ENCODE data around the gene KIAA0753.
A peak's percentile ranks its signal among the peaks of the same experiment; 100 is the strongest.
"Not testable (repeated sequence)": the region's sequence is repeated elsewhere in the genome, so short reads cannot be mapped to it uniquely, and the experiment has no call there.

Gene KIAA0753

GRCh38 chr17:6611231-6611630 is 29.3 kb downstream of the KIAA0753 start:
- Mint-ChIP-seq H3K36me3 (peaks cover 27 to 46% of the 10 kb centered on the region in 2 donors), H3K9me3 (no peaks in the 10 kb centered on the region), H3K27me3 (no peaks in the 10 kb centered on the region), H3K4me1 (no peaks in the 10 kb centered on the region), H3K27ac (no peak overlapping the region), H3K4me3 (no peak overlapping the region)
- ATAC-seq (replicated peaks) (no peak), DNase-seq (no peak)

GRCh38 chr17:6610011-6610410 is 30.5 kb downstream of the KIAA0753 start:
- Mint-ChIP-seq H3K27me3 (no peaks in the 10 kb centered on the region), H3K9me3 (no peaks in the 10 kb centered on the region), H3K4me1 (no peaks in the 10 kb centered on the region), H3K27ac (no peak overlapping the region), H3K36me3 (peaks cover 28 to 45% of the 10 kb centered on the region in 2 donors), H3K4me3 (no peak overlapping the region)
- no peak for DNase-seq
- ATAC-seq (replicated peaks) = no peak

- peaks cover 33 to 44% of the 10 kb centered on the region in 2 donors for H3K36me3 Mint-ChIP-seq
- ATAC-seq (replicated peaks) = no peak
- H3K27me3 Mint-ChIP-seq = no peaks in the 10 kb centered on the region
- no peak for DNase-seq
- H3K9me3 Mint-ChIP-seq = no peaks in the 10 kb centered on the region
- no peak overlapping the region for H3K27ac Mint-ChIP-seq
- H3K4me1 Mint-ChIP-seq = no peaks in the 10 kb centered on the region
- no peak overlapping the region for H3K4me3 Mint-ChIP-seq
Measured at GRCh38 chr17:6608321-6608720, 32.2 kb downstream of the KIAA0753 start.

- H3K4me1 Mint-ChIP-seq = peaks cover under 1% of the 10 kb centered on the region in 2 donors
- H3K27ac Mint-ChIP-seq = no peak overlapping the region
- DNase-seq (no peak), ATAC-seq (replicated peaks) (no peak)
- no peaks in the 10 kb centered on the region for H3K27me3 Mint-ChIP-seq
- H3K9me3 Mint-ChIP-seq = no peaks in the 10 kb centered on the region
- H3K4me3 Mint-ChIP-seq = no peak overlapping the region
- H3K36me3 Mint-ChIP-seq = peaks cover 36 to 57% of the 10 kb centered on the region in 2 donors
Measured at GRCh38 chr17:6605142-6605541, 35.4 kb downstream of the KIAA0753 start.

- Mint-ChIP-seq H3K27me3 (no peaks in the 10 kb centered on the region), H3K36me3 (peaks cover 36 to 56% of the 10 kb centered on the region in 2 donors), H3K9me3 (no peaks in the 10 kb centered on the region), H3K4me1 (peaks cover 8 to 11% of the 10 kb centered on the region in 2 donors), H3K4me3 (no peak overlapping the region), H3K27ac (no peak overlapping the region)
- DNase-seq = no peak
- no peak for ATAC-seq (replicated peaks)
Measured at GRCh38 chr17:6603744-6604325, 36.7 kb downstream of the KIAA0753 start.

- no peak overlapping the region for H3K27ac Mint-ChIP-seq
- peaks cover 8 to 11% of the 10 kb centered on the region in 2 donors for H3K4me1 Mint-ChIP-seq
- ATAC-seq (replicated peaks) (no peak), DNase-seq (no peak)
- peaks cover 31 to 54% of the 10 kb centered on the region in 2 donors for H3K36me3 Mint-ChIP-seq
- no peaks in the 10 kb centered on the region for H3K9me3 Mint-ChIP-seq
- H3K4me3 Mint-ChIP-seq = no peak overlapping the region
- H3K27me3 Mint-ChIP-seq = no peaks in the 10 kb centered on the region
Measured at GRCh38 chr17:6602141-6602540, 38.4 kb downstream of the KIAA0753 start.

GRCh38 chr17:6599364-6599763 is 41.1 kb downstream of the KIAA0753 start:
- H3K4me1 Mint-ChIP-seq = peaks cover 8 to 11% of the 10 kb centered on the region in 2 donors
- no peak overlapping the region for H3K4me3 Mint-ChIP-seq
- no peaks in the 10 kb centered on the region for H3K9me3 Mint-ChIP-seq
- no peaks in the 10 kb centered on the region for H3K27me3 Mint-ChIP-seq
- ATAC-seq (replicated peaks) = peak; percentile 77 to 79
- no peak overlapping the region for H3K27ac Mint-ChIP-seq
- DNase-seq = no peak
- H3K36me3 Mint-ChIP-seq = peaks cover 27 to 54% of the 10 kb centered on the region in 2 donors

GRCh38 chr17:6597727-6598126 is 42.8 kb downstream of the KIAA0753 start:
- Mint-ChIP-seq H3K27me3 (no peaks in the 10 kb centered on the region), H3K4me3 (no peak overlapping the region), H3K27ac (no peak overlapping the region), H3K36me3 (peaks cover 23 to 51% of the 10 kb centered on the region in 2 donors), H3K4me1 (peaks cover 8 to 11% of the 10 kb centered on the region in 2 donors), H3K9me3 (no peaks in the 10 kb centered on the region)
- ATAC-seq (replicated peaks) (no peak), DNase-seq (no peak)

GRCh38 chr17:6596941-6597340 is 43.6 kb downstream of the KIAA0753 start:
- Mint-ChIP-seq H3K4me3 (no peak overlapping the region), H3K27ac (no peak overlapping the region), H3K36me3 (peaks cover 29 to 48% of the 10 kb centered on the region in 2 donors), H3K9me3 (no peaks in the 10 kb centered on the region), H3K4me1 (peaks cover 8 to 13% of the 10 kb centered on the region in 2 donors), H3K27me3 (no peaks in the 10 kb centered on the region)
- ATAC-seq (replicated peaks) (no peak), DNase-seq (no peak)

GRCh38 chr17:6596511-6596910 is 44.0 kb downstream of the KIAA0753 start:
- no peaks in the 10 kb centered on the region for H3K27me3 Mint-ChIP-seq
- H3K9me3 Mint-ChIP-seq = no peaks in the 10 kb centered on the region
- H3K4me3 Mint-ChIP-seq = no peak overlapping the region
- H3K27ac Mint-ChIP-seq = no peak overlapping the region
- DNase-seq (no peak), ATAC-seq (replicated peaks) (no peak)
- H3K4me1 Mint-ChIP-seq = peaks cover 8 to 17% of the 10 kb centered on the region in 2 donors
- H3K36me3 Mint-ChIP-seq = peaks cover 30 to 49% of the 10 kb centered on the region in 2 donors

GRCh38 chr17:6596081-6596480 is 44.4 kb downstream of the KIAA0753 start:
- H3K27me3 Mint-ChIP-seq = no peaks in the 10 kb centered on the region
- DNase-seq (no peak), ATAC-seq (replicated peaks) (no peak)
- H3K4me3 Mint-ChIP-seq = no peak overlapping the region
- peaks cover 8 to 17% of the 10 kb centered on the region in 2 donors for H3K4me1 Mint-ChIP-seq
- H3K36me3 Mint-ChIP-seq = peaks cover 31 to 51% of the 10 kb centered on the region in 2 donors
- no peaks in the 10 kb centered on the region for H3K9me3 Mint-ChIP-seq
- no peak overlapping the region for H3K27ac Mint-ChIP-seq

- peaks cover 42 to 56% of the 10 kb centered on the region in 2 donors for H3K36me3 Mint-ChIP-seq
- not testable (repeated sequence) for H3K27me3 Mint-ChIP-seq; H3K4me1 Mint-ChIP-seq; DNase-seq; H3K4me3 Mint-ChIP-seq; ATAC-seq (replicated peaks); H3K9me3 Mint-ChIP-seq; H3K27ac Mint-ChIP-seq
Measured at GRCh38 chr17:6593371-6593770, 47.1 kb downstream of the KIAA0753 start.

- ATAC-seq (replicated peaks) (no peak), DNase-seq (no peak)
- Mint-ChIP-seq H3K27ac (no peak overlapping the region), H3K27me3 (no peaks in the 10 kb centered on the region), H3K4me3 (no peak overlapping the region), H3K36me3 (peaks cover 52 to 66% of the 10 kb centered on the region in 2 donors), H3K4me1 (peaks cover 0 to 5% of the 10 kb centered on the region in 2 donors), H3K9me3 (no peaks in the 10 kb centered on the region)
Measured at GRCh38 chr17:6592173-6592572, 48.3 kb downstream of the KIAA0753 start.

- Mint-ChIP-seq H3K9me3 (no peaks in the 10 kb centered on the region), H3K36me3 (peaks cover 52 to 64% of the 10 kb centered on the region in 2 donors), H3K27ac (no peak overlapping the region), H3K4me1 (peaks cover 0 to 5% of the 10 kb centered on the region in 2 donors), H3K27me3 (no peaks in the 10 kb centered on the region), H3K4me3 (no peak overlapping the region)
- DNase-seq (no peak), ATAC-seq (replicated peaks) (no peak)
Measured at GRCh38 chr17:6591599-6592158, 48.8 kb downstream of the KIAA0753 start.

GRCh38 chr17:6589266-6589946 is 51.1 kb downstream of the KIAA0753 start:
- peaks cover 8 to 10% of the 10 kb centered on the region in 2 donors for H3K9me3 Mint-ChIP-seq
- H3K27ac Mint-ChIP-seq = no peak overlapping the region
- peaks cover 0 to 5% of the 10 kb centered on the region in 2 donors for H3K4me1 Mint-ChIP-seq
- H3K36me3 Mint-ChIP-seq = peaks cover 64 to 70% of the 10 kb centered on the region in 2 donors
- no peak for ATAC-seq (replicated peaks)
- no peak overlapping the region for H3K4me3 Mint-ChIP-seq
- no peaks in the 10 kb centered on the region for H3K27me3 Mint-ChIP-seq
- no peak for DNase-seq
